PFSK-1 (cell line): Measurements from ENCODE around the gene U2SURP.

Experiments used
- FOXP2 ChIP-seq: optimal IDR thresholded peaks from 2 replicates; pipeline ENCODE3; 2011; ENCODE audit warnings: borderline replicate concordance, control low read depth, inconsistent platforms; ENCODE audit not compliant: insufficient read depth; ENCODE audit errors: extremely low read length, extremely low read depth
- POLR2AphosphoS5 ChIP-seq: IDR thresholded peaks from 2 replicates; pipeline ENCODE4 v1.6.1; 2012; ENCODE audit warnings: low read depth, mild to moderate bottlenecking, control low read depth, low read length, moderate library complexity
- REST ChIP-seq, 2 experiments: IDR thresholded peaks; 2 replicates each; pipeline versions ENCODE4 v1.6.1 to v1.8.0; 2011 to 2012; ENCODE audit warnings: low read depth in 2 of 2, low read length in 2 of 2, control low read depth in 1 of 2, inconsistent platforms in 1 of 2, mild to moderate bottlenecking in 1 of 2, moderate library complexity in 1 of 2; ENCODE audit not compliant: insufficient read depth in 1 of 2
- SIN3A ChIP-seq: IDR thresholded peaks from 2 replicates; pipeline ENCODE4 v1.6.1; 2012; ENCODE audit warnings: mild to moderate bottlenecking, low read length, moderate library complexity, borderline replicate concordance; ENCODE audit not compliant: insufficient read depth
- TAF1 ChIP-seq: IDR thresholded peaks from 2 replicates; pipeline ENCODE4 v1.6.1; 2012; ENCODE audit warnings: low read length, control low read depth, borderline replicate concordance; ENCODE audit not compliant: insufficient read depth

U2SURP gene

DNA sequence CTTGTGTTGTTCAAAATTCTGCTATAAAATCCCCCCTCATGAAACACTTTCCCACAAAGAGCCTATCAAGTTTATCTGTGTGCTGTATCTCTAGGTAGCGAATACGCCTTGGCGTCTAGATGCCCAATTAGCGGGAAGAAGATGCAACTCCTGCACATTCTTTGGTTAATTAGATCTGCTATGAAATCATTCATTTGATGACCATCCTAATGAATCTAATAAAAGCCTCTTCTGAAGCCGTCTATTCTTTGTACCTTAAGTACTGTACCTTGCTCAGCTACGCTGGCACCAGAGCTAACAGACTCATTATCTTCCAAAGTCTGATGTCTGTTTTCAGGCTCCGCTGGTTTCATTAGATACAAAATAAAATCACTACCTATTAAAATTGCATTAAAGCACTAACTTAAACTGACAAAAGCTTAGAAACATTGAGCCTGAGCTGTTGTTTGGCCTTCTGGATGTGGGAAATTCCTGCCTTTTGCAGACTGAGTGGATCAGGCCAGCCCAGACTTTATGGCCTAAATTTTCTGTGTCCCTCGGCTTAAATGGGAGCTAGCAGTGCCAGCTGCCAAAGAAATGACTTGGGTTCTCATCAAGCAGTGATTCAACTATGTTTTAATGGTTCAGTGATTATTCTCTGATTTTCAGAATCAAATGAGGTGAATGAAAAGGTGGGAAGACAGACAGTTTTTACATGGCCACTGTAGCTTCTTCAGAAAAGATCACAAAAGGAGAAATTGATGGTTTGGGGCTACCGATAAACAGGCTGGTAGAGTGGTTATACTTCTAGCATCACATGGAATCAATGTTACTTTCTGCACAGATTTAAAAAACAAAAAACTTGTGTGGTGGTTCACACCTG is 89.8 kb downstream of the U2SURP start:
- no peak for TF ChIP-seq SIN3A
- no peak for TF ChIP-seq FOXP2
- no peak for TF ChIP-seq POLR2AphosphoS5
- no peak for TF ChIP-seq TAF1
- no peak for TF ChIP-seq REST (IDR thresholded peaks at IDR 0.05; ENCODE audit: insufficient read depth in 1 of 2, low read depth in 2 of 2, low read length in 2 of 2)

DNA sequence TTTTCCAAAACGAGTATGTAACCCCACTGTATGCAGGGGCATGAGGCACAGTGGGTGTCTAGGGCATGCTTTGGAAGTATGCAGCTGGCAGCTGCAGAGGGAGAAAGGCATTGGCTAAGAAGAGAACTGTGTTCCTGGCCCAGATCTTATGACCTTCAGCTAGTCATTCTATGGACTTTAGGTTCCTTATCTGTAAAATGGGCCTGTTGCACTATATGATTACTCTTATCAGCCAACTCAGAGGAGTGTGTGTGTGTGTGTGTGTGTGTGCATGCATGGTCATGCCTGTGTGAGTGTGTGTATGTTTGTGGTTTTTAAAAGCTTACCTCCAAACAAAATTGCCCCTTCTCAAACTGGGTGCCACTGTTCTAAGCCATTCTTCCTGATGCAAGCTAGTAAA is 90.8 kb downstream of the U2SURP start:
- TF ChIP-seq REST (IDR thresholded peaks at IDR 0.05; ENCODE audit: insufficient read depth in 1 of 2, low read depth in 2 of 2, low read length in 2 of 2): no peak
- no peak for TF ChIP-seq SIN3A
- no peak for TF ChIP-seq POLR2AphosphoS5
- TF ChIP-seq TAF1: no peak
- TF ChIP-seq FOXP2: no peak

GRCh38 chr3:143095813-143096212 is 94.4 kb downstream of the U2SURP start:
- TF ChIP-seq REST (IDR thresholded peaks at IDR 0.05; ENCODE audit: insufficient read depth in 1 of 2, low read depth in 2 of 2, low read length in 2 of 2) (no peak), TAF1 (no peak), FOXP2 (no peak), SIN3A (no peak), POLR2AphosphoS5 (no peak)

GRCh38 chr3:143098032-143098764 is 96.8 kb downstream of the U2SURP start:
- no peak for TF ChIP-seq REST (IDR thresholded peaks at IDR 0.05; ENCODE audit: insufficient read depth in 1 of 2, low read depth in 2 of 2, low read length in 2 of 2)
- no peak for TF ChIP-seq POLR2AphosphoS5
- no peak for TF ChIP-seq TAF1
- no peak for TF ChIP-seq SIN3A
- TF ChIP-seq FOXP2: no peak

GRCh38 chr3:143099210-143099609 is 97.8 kb downstream of the U2SURP start:
- TF ChIP-seq TAF1: no peak
- no peak for TF ChIP-seq SIN3A
- no peak for TF ChIP-seq FOXP2
- no peak for TF ChIP-seq POLR2AphosphoS5
- no peak for TF ChIP-seq REST (IDR thresholded peaks at IDR 0.05; ENCODE audit: insufficient read depth in 1 of 2, low read depth in 2 of 2, low read length in 2 of 2)
